A673 (cell line): Measurements from ENCODE around the gene CNGA4.

Experiments
- EZH2 ChIP-seq: fragments of 200-600 bp; sonication (generic); IDR thresholded peaks from 2 replicates; pipeline ENCODE4 v1.6.1; 2017; ENCODE audit warnings: borderline replicate concordance, low read depth, mild to moderate bottlenecking, mixed read lengths, antibody characterized with exemption, low read length; ENCODE audit not compliant: poor library complexity, severe bottlenecking
- TF ChIP-seq, protein P1 (sequence below): fragments of 300-800, 200-600 bp; sonication (generic); conservative IDR thresholded peaks from 2 replicates; pipeline ENCODE4 v1.5.1; 2017; ENCODE audit warnings: low read depth, mild to moderate bottlenecking, antibody characterized with exemption, low read length, moderate library complexity, mixed read lengths

DNA sequence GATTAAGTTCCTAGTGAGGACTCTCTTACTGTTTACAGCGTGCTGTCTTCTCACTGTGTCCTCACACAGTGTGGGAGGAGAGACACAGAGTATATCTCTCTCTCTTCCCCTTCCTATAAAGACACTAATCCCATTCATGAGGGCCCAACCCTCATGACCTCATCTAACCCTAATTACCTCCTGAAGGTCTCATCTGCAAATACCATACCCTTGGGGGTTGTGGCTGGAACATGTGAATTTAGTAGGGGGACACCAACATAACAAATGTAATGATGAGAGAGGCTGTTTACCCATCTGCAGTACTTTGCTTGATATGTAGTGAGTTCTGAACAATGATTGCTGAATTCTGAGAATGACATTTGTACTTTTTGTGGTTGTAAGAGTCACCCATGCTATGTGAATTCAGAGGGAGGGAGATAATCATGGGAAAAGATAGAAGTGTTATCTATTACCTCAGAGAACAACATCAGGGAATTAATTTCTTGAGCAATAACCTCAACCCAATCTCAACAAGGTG, 44.8 kb upstream of the CNGA4 start:
- TF ChIP-seq EZH2, result no peak
- TF ChIP-seq, protein P1, sequence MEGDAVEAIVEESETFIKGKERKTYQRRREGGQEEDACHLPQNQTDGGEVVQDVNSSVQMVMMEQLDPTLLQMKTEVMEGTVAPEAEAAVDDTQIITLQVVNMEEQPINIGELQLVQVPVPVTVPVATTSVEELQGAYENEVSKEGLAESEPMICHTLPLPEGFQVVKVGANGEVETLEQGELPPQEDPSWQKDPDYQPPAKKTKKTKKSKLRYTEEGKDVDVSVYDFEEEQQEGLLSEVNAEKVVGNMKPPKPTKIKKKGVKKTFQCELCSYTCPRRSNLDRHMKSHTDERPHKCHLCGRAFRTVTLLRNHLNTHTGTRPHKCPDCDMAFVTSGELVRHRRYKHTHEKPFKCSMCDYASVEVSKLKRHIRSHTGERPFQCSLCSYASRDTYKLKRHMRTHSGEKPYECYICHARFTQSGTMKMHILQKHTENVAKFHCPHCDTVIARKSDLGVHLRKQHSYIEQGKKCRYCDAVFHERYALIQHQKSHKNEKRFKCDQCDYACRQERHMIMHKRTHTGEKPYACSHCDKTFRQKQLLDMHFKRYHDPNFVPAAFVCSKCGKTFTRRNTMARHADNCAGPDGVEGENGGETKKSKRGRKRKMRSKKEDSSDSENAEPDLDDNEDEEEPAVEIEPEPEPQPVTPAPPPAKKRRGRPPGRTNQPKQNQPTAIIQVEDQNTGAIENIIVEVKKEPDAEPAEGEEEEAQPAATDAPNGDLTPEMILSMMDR, result no peak
